Hematopoietic multipotent progenitor cell treated with erythropoietin and hydrocortisone succinate and interleukin-3 and kit ligand, for 6 days (in vitro differentiated cells): ENCODE data around the gene WDFY4.

Experiments
- DNase-seq: peaks from one replicate; pipeline ENCODE4 v3.0.0-alpha.2; 2015

WDFY4 gene

GRCh38 chr10:48773580-48773979 lies 88.9 kb downstream of the WDFY4 start:
- DNase-seq = no peak

DNA sequence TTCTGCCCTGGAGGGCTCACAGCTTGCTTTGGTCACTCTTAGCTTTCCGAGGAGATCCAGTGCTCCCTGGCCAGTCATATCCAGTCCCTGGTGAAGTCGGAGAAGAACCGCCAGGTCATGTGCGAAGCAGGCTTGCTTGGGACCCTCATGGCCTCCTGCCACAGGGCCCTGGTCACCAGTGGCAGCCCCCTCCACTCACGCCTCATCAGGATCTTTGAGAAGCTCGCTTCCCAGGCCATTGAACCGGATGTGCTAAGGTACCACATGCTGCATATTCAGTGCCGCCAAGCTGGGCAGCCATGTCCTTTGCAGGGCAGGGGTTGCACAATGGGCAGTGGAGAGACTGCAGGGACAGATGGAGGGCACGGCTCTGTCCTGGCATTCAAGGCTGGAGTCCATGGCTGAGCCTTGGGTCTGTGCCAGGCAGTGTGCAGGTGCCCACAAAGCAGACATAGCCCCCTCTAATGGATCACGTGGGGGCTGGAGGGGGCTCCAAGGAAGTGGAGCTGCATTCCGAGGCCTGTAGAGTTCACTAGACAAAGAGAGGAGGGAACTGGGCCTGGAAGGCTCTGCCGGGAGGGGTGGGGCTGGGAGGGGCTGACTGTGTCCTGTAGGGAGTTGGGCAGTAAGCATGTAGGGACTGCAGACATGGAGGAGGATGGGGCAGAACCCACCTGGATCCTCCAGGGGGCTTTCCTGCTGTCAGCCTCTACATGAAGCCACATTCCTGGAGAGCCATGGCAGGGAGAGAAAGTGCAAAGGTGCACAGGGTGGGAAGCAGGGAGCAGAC lies 89.9 kb downstream of the WDFY4 start:
- no peak for DNase-seq

- no peak for DNase-seq
Observed at GRCh38 chr10:48775206-48775517, 90.5 kb downstream of the WDFY4 start.

DNA sequence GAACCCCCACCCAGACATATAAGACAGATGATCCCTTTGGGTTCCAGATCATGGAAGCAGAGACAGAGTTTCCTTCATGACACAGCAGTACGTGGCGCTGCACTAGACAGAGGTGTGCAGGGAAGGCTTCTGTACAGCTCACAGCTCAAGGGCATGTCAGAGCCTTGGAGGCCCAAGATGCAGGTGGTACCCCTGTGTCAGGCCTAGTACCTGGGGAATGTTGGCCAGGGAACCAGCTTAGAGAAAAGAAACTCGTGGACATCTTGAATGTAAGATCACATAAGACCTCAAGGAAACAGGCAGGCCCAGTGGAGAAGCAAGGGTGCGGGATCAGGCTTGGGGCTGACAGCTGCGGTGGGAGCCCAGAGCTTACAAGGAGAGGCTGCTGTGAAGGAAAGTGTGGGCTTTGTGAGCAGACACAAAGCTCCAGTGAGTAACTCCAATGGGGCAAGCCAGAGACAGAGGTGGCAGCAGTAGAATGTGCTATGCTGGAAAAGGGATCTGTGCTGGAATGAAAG lies 91.4 kb downstream of the WDFY4 start:
- no peak for DNase-seq

- no peak for DNase-seq
Observed at GRCh38 chr10:48776528-48776927, 91.9 kb downstream of the WDFY4 start.

GRCh38 chr10:48777110-48777509 lies 92.4 kb downstream of the WDFY4 start:
- DNase-seq = no peak

- DNase-seq = no peak
Observed at GRCh38 chr10:48778193-48778857, 93.7 kb downstream of the WDFY4 start.

- DNase-seq = no peak
Observed at GRCh38 chr10:48779077-48779476, 94.4 kb downstream of the WDFY4 start.

- DNase-seq = no peak
Observed at GRCh38 chr10:48779546-48780152, 95.0 kb downstream of the WDFY4 start.

DNA sequence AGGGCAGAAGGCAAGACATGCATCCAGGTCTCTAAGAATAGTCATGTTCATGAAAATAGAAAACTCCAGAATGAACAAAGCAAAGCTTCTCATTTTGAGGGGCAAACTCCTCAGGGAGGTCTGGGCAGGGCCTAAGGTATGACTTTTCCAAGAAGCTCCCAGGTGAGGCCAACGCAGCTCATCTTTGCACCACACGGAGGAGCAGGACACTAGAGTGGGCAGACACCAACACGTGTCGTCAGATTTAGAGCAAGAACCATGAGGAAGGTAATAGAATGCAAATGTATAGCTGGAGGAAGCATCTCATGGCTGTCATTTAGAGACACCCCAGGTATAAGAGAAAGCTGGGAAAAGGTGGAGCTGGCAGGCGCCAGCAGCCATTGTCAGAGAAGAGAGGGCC lies 95.7 kb downstream of the WDFY4 start:
- DNase-seq = no peak

GRCh38 chr10:48782386-48782785 lies 97.7 kb downstream of the WDFY4 start:
- no peak for DNase-seq

GRCh38 chr10:48784031-48784430 lies 99.4 kb downstream of the WDFY4 start:
- DNase-seq = no peak

- DNase-seq = no peak
Observed at GRCh38 chr10:48785796-48786195, 101.1 kb downstream of the WDFY4 start.

GRCh38 chr10:48786606-48787282 lies 102.1 kb downstream of the WDFY4 start:
- no peak for DNase-seq

GRCh38 chr10:48788554-48788953 lies 103.9 kb downstream of the WDFY4 start:
- DNase-seq = no peak

DNA sequence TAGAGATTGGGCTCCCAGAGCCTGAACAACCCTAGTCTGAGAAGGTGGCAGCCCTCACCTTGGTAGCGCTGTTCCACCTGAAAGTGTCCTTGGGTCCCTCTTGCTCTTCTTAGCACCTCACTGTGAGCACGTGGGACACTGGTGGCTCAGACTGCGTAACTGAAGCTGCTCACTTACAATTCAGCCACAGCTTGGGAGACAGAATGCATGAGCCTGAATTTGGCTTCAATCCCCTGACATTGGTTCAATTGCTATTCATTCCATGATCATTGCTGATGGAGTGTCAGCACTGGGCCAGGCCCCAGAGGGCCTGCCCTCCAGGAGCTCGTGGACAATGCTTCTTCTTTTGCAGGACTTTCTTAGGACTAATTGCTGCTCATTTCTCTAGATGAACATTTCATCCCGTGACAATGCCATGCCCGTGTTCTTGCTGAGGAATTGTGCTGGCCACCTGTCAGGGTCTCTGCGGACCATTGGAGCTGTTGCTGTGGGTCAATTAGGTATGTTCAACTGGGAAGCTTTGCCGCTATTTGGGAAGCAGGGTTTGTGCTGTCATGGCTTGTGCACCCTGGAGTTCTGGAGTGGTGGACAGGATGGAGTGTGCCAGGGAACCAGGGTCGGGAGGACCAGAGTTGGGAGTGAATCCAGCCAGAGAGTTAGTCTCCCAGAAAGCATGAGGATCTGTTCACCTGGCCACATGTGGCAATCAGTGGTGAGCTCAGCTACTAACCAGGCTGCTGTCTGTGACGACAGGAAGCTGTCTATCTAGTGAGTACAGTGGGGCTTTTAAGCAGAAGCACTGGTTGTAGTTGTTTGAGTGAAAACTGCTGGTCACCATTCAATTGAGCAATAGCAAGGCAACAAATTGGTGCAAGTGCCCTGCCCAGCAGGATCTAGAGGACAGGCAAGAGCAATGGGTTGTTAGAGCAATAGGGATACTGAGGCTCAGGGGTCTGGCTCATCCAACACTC lies 105.1 kb downstream of the WDFY4 start:
- DNase-seq = no peak

- DNase-seq = no peak
Observed at GRCh38 chr10:48790457-48791044, 105.9 kb downstream of the WDFY4 start.

- DNase-seq = no peak
Observed at GRCh38 chr10:48791267-48791928, 106.7 kb downstream of the WDFY4 start.

DNA sequence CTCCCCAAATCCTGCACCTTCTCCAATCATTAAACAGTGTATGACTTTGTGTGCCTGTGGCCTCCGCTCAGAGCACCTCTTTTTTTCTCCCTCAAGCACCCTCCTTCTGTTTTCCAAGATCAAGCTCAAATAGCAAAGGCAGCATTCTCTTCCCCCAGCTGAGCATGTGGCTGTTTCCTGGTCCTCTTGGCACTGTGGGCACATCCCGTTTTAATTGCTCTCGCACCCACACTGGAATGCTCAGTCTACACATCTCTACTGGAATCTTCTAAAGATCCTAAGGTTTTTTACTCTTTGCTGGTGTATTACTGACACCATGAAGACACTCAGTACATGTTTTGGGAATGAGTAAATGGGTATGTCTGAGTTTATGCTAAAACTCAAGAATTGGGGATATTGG lies 107.4 kb downstream of the WDFY4 start:
- no peak for DNase-seq

- peak; percentile 22 for DNase-seq
Observed at GRCh38 chr10:48792687-48793096, 108.0 kb downstream of the WDFY4 start.

DNA sequence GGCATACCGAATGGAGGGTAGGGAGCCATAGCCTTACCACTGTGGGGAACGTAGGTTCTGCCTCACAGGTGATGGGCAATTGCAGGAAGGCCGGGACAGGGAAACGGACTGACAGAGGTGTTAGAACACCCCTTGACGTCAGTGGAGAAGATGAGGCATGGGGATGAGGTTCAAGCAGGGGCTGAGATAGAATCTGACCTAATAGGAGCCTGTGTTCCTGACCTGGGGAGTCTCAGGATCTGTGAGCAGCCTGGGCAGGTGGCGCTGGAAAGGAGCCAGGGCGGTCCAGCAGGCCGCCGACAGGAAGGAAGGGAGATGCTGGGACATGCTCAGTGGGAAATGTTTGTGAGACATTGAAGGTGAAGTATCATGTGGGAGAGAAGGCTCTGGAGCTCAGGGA lies 109.4 kb downstream of the WDFY4 start:
- no peak for DNase-seq
